GM12878 (cell line): Measurements from ENCODE around the gene LRIT3. TPM values are rescaled to one million over a fixed set of nuclear protein-coding genes. Genes with fewer than 3 reads are reported as not detected.

Experiments
- ATAC-seq: fragments of 200-7000 bp; cut with Tn5 transposase; 3 replicates; pipeline ENCODE4 v1.9.1; 2020; ENCODE audit warnings: mild to moderate bottlenecking, moderate library complexity
- BruUV-seq: library from RNA; stranded (reverse); fragments of 400-500 nt; replicated peaks from 2 replicates; lab custom pipeline; 2021; lab: Mats Ljungman, UMichigan
- CTCF ChIA-PET: fragments of 300-600 bp; sonication (Branson Sonifier 250); formaldehyde crosslinking; extraction: SDS; loops from one replicate; lab custom pipeline; 2021; ENCODE audit warnings: inconsistent platforms; lab: Yijun Ruan, JAX
- POLR2A ChIA-PET: fragments of 350-600 bp; formaldehyde crosslinking; extraction: SDS; loops from one replicate; lab custom pipeline; 2021; ENCODE audit warnings: inconsistent platforms; lab: Charles Lee
- RAD21 ChIA-PET: fragments of 300-600 bp; sonication (Branson Sonifier 250); formaldehyde crosslinking; loops from one replicate; lab custom pipeline; 2023; ENCODE audit warnings: antibody characterized with exemption; ENCODE audit not compliant: unreplicated experiment; lab: Charles Lee
- SMC1A ChIA-PET: fragments of 300-600 bp; sonication (Branson Sonifier 250); formaldehyde crosslinking; loops from one replicate; lab custom pipeline; 2023; ENCODE audit not compliant: unreplicated experiment, uncharacterized antibody; lab: Charles Lee
- DNase-seq: peaks from one replicate; pipeline ENCODE4 v3.0.0-alpha.2; 2011; ENCODE audit warnings: low read depth, low spot score
- FAIRE-seq: peaks from 3 replicates; lab custom pipeline; 2011; peaks lifted over from hg19 to GRCh38; lab: Jason Lieb, UNC
- H2AFZ ChIP-seq: 2 replicates; pipeline ENCODE4 v1.6.0; 2011; ENCODE audit warnings: low read depth, low read length, control low read depth; ENCODE audit not compliant: control insufficient read depth
- H3K27ac ChIP-seq: 2 replicates; pipeline ENCODE4 v1.5.1; 2011; ENCODE audit warnings: control low read depth; ENCODE audit not compliant: control insufficient read depth, insufficient read depth
- H3K27me3 ChIP-seq, 2 experiments: replicated peaks in 1 of 2; 2 replicates each; pipeline versions ENCODE4 v1.6.0 to v1.6.1; 2011; ENCODE audit warnings: low read length in 1 of 2; ENCODE audit not compliant: control insufficient read depth in 2 of 2, insufficient read depth in 2 of 2
- H3K36me3 ChIP-seq, 2 experiments: 2 replicates each; pipeline ENCODE4 v1.5.1; 2011; ENCODE audit warnings: low read length in 1 of 2; ENCODE audit not compliant: control insufficient read depth in 2 of 2, insufficient read depth in 2 of 2
- H3K4me1 ChIP-seq: 2 replicates; pipeline ENCODE4 v1.6.1; 2011; ENCODE audit warnings: mild to moderate bottlenecking, low read length, moderate library complexity, mixed read lengths; ENCODE audit not compliant: control insufficient read depth, insufficient read depth
- H3K4me2 ChIP-seq: 2 replicates; pipeline ENCODE4 v1.6.0; 2011; ENCODE audit warnings: control low read depth; ENCODE audit not compliant: control insufficient read depth, insufficient read depth
- H3K4me3 ChIP-seq: fragments of 200-600 bp; sonication (generic); 2 replicates; pipeline ENCODE4 v1.5.1; 2016
- H3K79me2 ChIP-seq: 2 replicates; pipeline ENCODE4 v1.6.0; 2011; ENCODE audit warnings: low read length; ENCODE audit not compliant: control insufficient read depth, insufficient read depth
- H3K9ac ChIP-seq: 2 replicates; pipeline ENCODE4 v1.8.0; 2011; ENCODE audit warnings: low read length, control low read depth, mixed read lengths; ENCODE audit not compliant: control insufficient read depth, insufficient read depth
- H3K9me3 ChIP-seq: replicated peaks from 3 replicates; pipeline ENCODE4 v1.5.1; 2011; ENCODE audit warnings: mild to moderate bottlenecking, low read length; ENCODE audit not compliant: control insufficient read depth, insufficient read depth
- H4K20me1 ChIP-seq: 2 replicates; pipeline ENCODE4 v1.6.0; 2011; ENCODE audit not compliant: control insufficient read depth, insufficient read depth
- BACH1 ChIP-seq: fragments of 450-650 bp; IDR thresholded peaks from 2 replicates; pipeline ENCODE4 v1.6.1; 2017; ENCODE audit warnings: mild to moderate bottlenecking, borderline replicate concordance
- EP300 ChIP-seq, 2 experiments: fragments of 150-350 bp in 1 of 2; IDR thresholded peaks; 2 replicates each; pipeline ENCODE4 v1.6.1; 2011 to 2012; ENCODE audit warnings: low read depth in 2 of 2, low read length in 2 of 2, borderline replicate concordance in 1 of 2, improper control_type of control experiment in 1 of 2, inconsistent platforms in 1 of 2; ENCODE audit not compliant: control insufficient read depth in 1 of 2
- HDAC2 ChIP-seq: fragments of 200-600 bp; sonication (generic); IDR thresholded peaks from 2 replicates; pipeline ENCODE4 v1.6.1; 2017
- MEF2B ChIP-seq: fragments of 450-650 bp; IDR thresholded peaks from 2 replicates; pipeline ENCODE4 v1.6.1; 2018; ENCODE audit warnings: mild to moderate bottlenecking, moderate library complexity; ENCODE audit not compliant: partially characterized antibody, poor library complexity, severe bottlenecking
- MTA3 ChIP-seq: IDR thresholded peaks from 2 replicates; pipeline ENCODE4 v1.6.1; 2012; ENCODE audit warnings: low read length, inconsistent platforms, borderline replicate concordance
- MYB ChIP-seq: fragments of 150-350 bp; IDR thresholded peaks from 2 replicates; pipeline ENCODE4 v1.6.1; 2014; ENCODE audit warnings: mild to moderate bottlenecking, low read depth, low read length, borderline replicate concordance
- NFYB ChIP-seq: IDR thresholded peaks from 2 replicates; pipeline ENCODE4 v1.6.1; 2011; ENCODE audit warnings: low read depth, mild to moderate bottlenecking, low read length, improper control_type of control experiment, moderate library complexity; ENCODE audit not compliant: insufficient read depth
- PAX5 ChIP-seq: IDR thresholded peaks from 2 replicates; pipeline ENCODE4 v1.6.1; 2011; ENCODE audit warnings: low read depth, low read length, borderline replicate concordance
- PML ChIP-seq: IDR thresholded peaks from 2 replicates; pipeline ENCODE4 v1.6.1; 2012; ENCODE audit warnings: low read length, inconsistent platforms
- POLR2AphosphoS5 ChIP-seq: IDR thresholded peaks from 2 replicates; pipeline ENCODE4 v1.6.1; 2011; ENCODE audit warnings: mild to moderate bottlenecking, low read length, inconsistent platforms
- SIX5 ChIP-seq: IDR thresholded peaks from 2 replicates; pipeline ENCODE4 v1.6.1; 2011; ENCODE audit warnings: mild to moderate bottlenecking, low read depth, low read length, moderate library complexity; ENCODE audit not compliant: severe bottlenecking
- ZNF207 ChIP-seq: fragments of 450-650 bp; IDR thresholded peaks from 2 replicates; pipeline ENCODE4 v1.6.1; 2014; ENCODE audit warnings: antibody characterized with exemption, mild to moderate bottlenecking, borderline replicate concordance
- ZSCAN29 ChIP-seq: fragments of 450-650 bp; IDR thresholded peaks from 2 replicates; pipeline ENCODE4 v1.6.1; 2017; ENCODE audit warnings: mild to moderate bottlenecking, moderate library complexity
- WGBS: methylation state at CpG from one replicate; pipeline ENCODE4 v1.1.6; 2016; ENCODE audit warnings: low lambda C conversion rate; ENCODE audit not compliant: insufficient replicate concordance, insufficient coverage; ENCODE audit errors: missing lambda C conversion rate; 5-methylcytosine and 5-hydroxymethylcytosine counted together
- in situ Hi-C: fragments of 300-500 bp; cut with MboI; formaldehyde crosslinking; loops from 9 replicates; pipeline ENCODE4 v1.14.3; 2018; ENCODE audit warnings: mixed read lengths
- intact Hi-C: fragments of 100-400 bp; cut with micrococcal nuclease; formaldehyde crosslinking; loops from one replicate; pipeline ENCODE4 v1.14.2; 2022; ENCODE audit not compliant: unreplicated experiment
- polyA plus RNA-seq, 11 experiments: library from polyadenylated mRNA; depleted of rRNA in 4 of 11; unstranded in 6 of 11; stranded (reverse) in 5 of 11; fragments of >200 nt; fragmentation: Nextera tagmentation in 4 of 11; fragmentation: Illumina TruSeq in 1 of 11; extraction: Ambion mirVana in 4 of 11; extraction: Trizol in 1 of 11; gene quantifications; 1 replicate in 1 of 11; 2 replicates in 10 of 11; pipeline versions ENCODE4 v1.2.1 to v1.2.3, GENCODE V29; 2011 to 2016; ENCODE audit warnings: inconsistent platforms in 2 of 11, missing spikeins in 2 of 11, low read depth in 1 of 11
- total RNA-seq, 4 experiments: library from RNA; depleted of rRNA in 3 of 4; stranded (reverse); fragments of >200 nt in 3 of 4; fragmentation: Illumina TruSeq in 1 of 4; extraction: Trizol in 1 of 4; gene quantifications; 2 replicates each; pipeline versions ENCODE4 v1.2.1 to v1.2.3, GENCODE V29; 2013 to 2021
- TF ChIP-seq, protein P1 (sequence below): fragments of 450-650 bp; formaldehyde crosslinking; IDR thresholded peaks from 2 replicates; pipeline ENCODE4 v1.5.0; 2022; ENCODE audit warnings: mild to moderate bottlenecking, missing genetic modification characterization
- TF ChIP-seq, protein P2 (sequence below): fragments of 450-650 bp; IDR thresholded peaks from 2 replicates; pipeline ENCODE4 v1.6.1; 2014; ENCODE audit warnings: mild to moderate bottlenecking
- TF ChIP-seq, protein P3 (sequence below): IDR thresholded peaks from 2 replicates; pipeline ENCODE4 v1.6.1; 2012; ENCODE audit warnings: low read depth, low read length, improper control_type of control experiment

The LRIT3 gene
- total and polyA plus RNA-seq, 10 of the 15 experiments (the other 5 are each of a cell fraction or from before 2014, with no cell fraction given), result 0.04 to 0.20 (median 0.10) TPM; not detected in 6

DNA sequence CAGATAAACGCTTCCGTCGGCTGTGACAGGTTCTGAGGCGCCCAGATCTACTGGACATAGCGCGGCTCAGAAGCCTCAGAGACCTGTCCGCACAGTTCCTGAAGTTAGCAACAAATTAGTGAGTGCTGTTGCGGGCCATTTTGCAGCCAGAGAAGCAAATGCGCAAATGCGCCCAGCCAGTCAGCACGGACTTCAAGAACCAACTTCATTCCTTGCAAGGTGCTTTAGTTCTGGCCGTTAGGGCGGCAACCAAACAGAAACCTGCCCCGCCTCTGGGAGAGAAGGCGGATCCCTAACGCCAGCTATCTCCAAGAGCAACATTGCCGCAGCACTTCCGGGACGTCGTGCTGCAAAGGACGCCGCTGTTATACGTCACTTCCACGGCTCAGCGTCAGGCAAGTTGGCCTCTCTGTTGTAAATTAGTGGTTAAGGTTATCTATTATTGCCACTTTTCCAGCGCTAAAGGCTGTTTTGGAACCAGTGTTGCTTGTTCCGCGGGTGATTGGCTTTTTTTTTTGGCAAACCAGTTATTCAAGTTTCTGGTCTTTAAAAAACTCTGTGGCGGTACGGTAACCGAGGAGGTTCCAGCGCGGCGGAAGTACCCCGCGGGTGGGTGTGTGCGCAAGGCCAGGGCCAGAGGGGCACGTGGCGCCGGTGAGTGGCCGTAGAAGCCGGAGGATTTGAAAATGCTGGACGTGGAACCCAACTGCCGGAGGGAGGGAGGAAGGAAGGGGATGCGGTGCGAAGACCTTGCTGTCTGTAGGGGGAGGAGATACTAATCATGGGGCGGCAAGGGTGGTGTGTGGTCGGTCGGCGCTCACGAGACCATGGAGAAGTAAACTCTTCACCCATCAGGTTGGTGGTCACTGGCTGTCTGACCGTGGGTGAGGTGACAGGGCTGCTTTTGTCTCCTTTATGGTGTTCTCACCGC lies 32.5 kb upstream of the LRIT3 start, which contains the start of gene GAR1:
GAR1 (plus strand) TSS at position 612 of the 931 bp plus-strand sequence. CDS start 403 bp downstream, outside the sequence.
- POLR2A ChIA-PET, result interaction anchor here (1.0 to 1.2 kb wide), 2 partner anchors 86 to 381 kb away, joined by 3 read pairs; partner anchors contain the start of genes PLA2G12A and SEC24B
- DNase-seq (peak; percentile 72), ATAC-seq (peak; percentile 94), FAIRE-seq (peak; percentile 96)
- CTCF ChIA-PET, result interaction anchor here (0.5 to 2.3 kb wide), 4 partner anchors 322 to 1822 kb away, joined by 3 to 8 read pairs (median 3); partner anchors contain the start of gene SEC24B
- H3K9me3 ChIP-seq, result no peaks in the 10 kb centered on the region
- H3K79me2 ChIP-seq, result peaks cover 27% of the 10 kb centered on the region
- 2% methylated on average over 52 of the region's 53 CpGs for WGBS
- H3K4me3 ChIP-seq, result peak within 1 kb of the TSS; percentile 96
- TSS peak; percentile 63 for BruUV-seq
- no peaks in the 10 kb centered on the region for H3K4me1 ChIP-seq
- intact Hi-C loops (loop anchor here (1.0 to 10.0 kb wide), 6 partner anchors 85 to 382 kb away; partner anchors contain the start of genes CASP6, ELOVL6, MCUB and PLA2G12A), in situ Hi-C loops (no loop called here)
- H3K36me3 ChIP-seq, result no peaks in the 10 kb centered on the region; a peak in 1 of 4 replicates
- RAD21 ChIA-PET, result interaction anchor here (0.9 to 1.2 kb wide), 2 partner anchors 112 to 376 kb away, joined by 3 to 5 read pairs; partner anchors contain the start of gene CASP6
- H3K27me3 ChIP-seq, result no peaks in the 10 kb centered on the region
- H3K9ac ChIP-seq, result peak within 1 kb of the TSS; percentile 89
- H3K4me2 ChIP-seq, result peak within 1 kb of the TSS; percentile 80
- peak within 1 kb of the TSS; percentile 97 for H2AFZ ChIP-seq
- H3K27ac ChIP-seq, result peak within 1 kb of the TSS; percentile 91
- SMC1A ChIA-PET, result interaction anchor here (0.7 to 1.5 kb wide), 6 partner anchors 11 to 389 kb away, joined by 3 to 4 read pairs (median 3); no protein-coding TSS in a partner anchor
- H4K20me1 ChIP-seq, result no peaks in the 10 kb centered on the region
- TF ChIP-seq, protein P1, sequence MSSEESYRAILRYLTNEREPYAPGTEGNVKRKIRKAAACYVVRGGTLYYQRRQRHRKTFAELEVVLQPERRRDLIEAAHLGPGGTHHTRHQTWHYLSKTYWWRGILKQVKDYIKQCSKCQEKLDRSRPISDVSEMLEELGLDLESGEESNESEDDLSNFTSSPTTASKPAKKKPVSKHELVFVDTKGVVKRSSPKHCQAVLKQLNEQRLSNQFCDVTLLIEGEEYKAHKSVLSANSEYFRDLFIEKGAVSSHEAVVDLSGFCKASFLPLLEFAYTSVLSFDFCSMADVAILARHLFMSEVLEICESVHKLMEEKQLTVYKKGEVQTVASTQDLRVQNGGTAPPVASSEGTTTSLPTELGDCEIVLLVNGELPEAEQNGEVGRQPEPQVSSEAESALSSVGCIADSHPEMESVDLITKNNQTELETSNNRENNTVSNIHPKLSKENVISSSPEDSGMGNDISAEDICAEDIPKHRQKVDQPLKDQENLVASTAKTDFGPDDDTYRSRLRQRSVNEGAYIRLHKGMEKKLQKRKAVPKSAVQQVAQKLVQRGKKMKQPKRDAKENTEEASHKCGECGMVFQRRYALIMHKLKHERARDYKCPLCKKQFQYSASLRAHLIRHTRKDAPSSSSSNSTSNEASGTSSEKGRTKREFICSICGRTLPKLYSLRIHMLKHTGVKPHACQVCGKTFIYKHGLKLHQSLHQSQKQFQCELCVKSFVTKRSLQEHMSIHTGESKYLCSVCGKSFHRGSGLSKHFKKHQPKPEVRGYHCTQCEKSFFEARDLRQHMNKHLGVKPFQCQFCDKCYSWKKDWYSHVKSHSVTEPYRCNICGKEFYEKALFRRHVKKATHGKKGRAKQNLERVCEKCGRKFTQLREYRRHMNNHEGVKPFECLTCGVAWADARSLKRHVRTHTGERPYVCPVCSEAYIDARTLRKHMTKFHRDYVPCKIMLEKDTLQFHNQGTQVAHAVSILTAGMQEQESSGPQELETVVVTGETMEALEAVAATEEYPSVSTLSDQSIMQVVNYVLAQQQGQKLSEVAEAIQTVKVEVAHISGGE (CRISPR knock-in tag), result no peak
- TF ChIP-seq MTA3 (no peak; the same call in 1 of the 2 replicates), HDAC2 (no peak), EP300 (IDR thresholded peaks at IDR 0.05; ENCODE audit: borderline replicate concordance in 1 of 2, control insufficient read depth in 1 of 2, low read depth in 2 of 2, low read length in 2 of 2) (peak in 1 of 2 experiments; percentile 19; a peak in 1 of 4 replicates), POLR2AphosphoS5 (peak; percentile 89), BACH1 (no peak), PAX5 (no peak), PML (peak; percentile 92), SIX5 (peak; percentile 39), MYB (no peak), MEF2B (no peak), NFYB (no peak), ZSCAN29 (no peak), ZNF207 (peak; percentile 77)
- TF ChIP-seq, protein P2, sequence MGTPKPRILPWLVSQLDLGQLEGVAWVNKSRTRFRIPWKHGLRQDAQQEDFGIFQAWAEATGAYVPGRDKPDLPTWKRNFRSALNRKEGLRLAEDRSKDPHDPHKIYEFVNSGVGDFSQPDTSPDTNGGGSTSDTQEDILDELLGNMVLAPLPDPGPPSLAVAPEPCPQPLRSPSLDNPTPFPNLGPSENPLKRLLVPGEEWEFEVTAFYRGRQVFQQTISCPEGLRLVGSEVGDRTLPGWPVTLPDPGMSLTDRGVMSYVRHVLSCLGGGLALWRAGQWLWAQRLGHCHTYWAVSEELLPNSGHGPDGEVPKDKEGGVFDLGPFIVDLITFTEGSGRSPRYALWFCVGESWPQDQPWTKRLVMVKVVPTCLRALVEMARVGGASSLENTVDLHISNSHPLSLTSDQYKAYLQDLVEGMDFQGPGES, result no peak
- TF ChIP-seq, protein P3, sequence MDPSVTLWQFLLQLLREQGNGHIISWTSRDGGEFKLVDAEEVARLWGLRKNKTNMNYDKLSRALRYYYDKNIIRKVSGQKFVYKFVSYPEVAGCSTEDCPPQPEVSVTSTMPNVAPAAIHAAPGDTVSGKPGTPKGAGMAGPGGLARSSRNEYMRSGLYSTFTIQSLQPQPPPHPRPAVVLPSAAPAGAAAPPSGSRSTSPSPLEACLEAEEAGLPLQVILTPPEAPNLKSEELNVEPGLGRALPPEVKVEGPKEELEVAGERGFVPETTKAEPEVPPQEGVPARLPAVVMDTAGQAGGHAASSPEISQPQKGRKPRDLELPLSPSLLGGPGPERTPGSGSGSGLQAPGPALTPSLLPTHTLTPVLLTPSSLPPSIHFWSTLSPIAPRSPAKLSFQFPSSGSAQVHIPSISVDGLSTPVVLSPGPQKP, result peak; percentile 79
